Ureter (tissue), 1 donor: ENCODE data around the gene BACE2. TPM values are rescaled to one million over a fixed set of nuclear protein-coding genes. Genes with fewer than 3 reads are reported as not detected.
"Not testable (repeated sequence)": the region's sequence is repeated elsewhere in the genome, so short reads cannot be mapped to it uniquely, and the experiment has no call there.

Source experiments
- DNase-seq: peaks from one replicate; pipeline ENCODE4 v3.0.0-alpha.2; 2020; ENCODE audit warnings: low spot score
- total RNA-seq: library from RNA; stranded (reverse); gene quantifications from one replicate; pipeline ENCODE4 v1.2.4, GENCODE V29; 2023
- donor health status: DM: yes; HTN: yes; CAD: no.

Gene BACE2
- total RNA-seq, 1 donor from 2014 or later, result 52.9 TPM

DNA sequence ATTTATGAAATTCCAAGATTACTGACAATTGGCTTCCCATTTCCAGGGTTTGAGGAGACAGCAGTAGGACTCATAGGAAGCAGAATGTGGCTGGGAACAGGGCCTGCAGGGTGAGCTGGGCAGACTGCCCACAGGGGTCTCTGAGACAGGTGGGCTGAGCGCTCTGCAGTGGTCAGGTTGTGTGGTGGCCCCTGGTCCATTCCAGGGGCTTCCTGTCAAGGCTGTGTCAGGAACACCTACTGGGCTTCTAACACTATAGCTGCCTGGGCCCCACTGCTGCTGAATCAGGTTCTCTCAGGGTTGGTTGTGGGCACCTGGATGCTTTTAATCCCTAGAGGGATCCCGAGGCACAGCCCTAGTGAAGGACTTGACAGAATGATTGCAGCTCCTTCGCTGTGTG lies 72.1 kb downstream of the BACE2 start:
- no peak for DNase-seq

DNA sequence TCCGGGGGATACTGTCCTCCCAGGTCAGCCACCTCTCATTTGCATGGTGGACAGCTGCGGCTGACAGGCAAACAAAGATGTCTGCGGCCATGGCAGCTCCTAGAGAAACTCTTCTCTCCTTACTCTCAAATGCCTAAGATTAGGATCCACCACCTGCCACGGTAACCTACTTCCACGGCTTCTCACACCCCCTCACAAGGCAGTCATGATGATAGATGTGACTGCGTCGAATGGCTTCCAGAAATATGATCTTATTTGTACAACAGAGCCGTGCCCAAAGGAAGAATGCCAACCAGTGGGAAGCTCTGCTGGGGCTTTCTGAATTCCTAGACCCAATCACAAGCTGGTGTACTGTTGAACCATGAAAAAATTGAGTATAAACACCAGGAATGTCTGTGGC lies 73.4 kb downstream of the BACE2 start:
- no peak for DNase-seq

DNA sequence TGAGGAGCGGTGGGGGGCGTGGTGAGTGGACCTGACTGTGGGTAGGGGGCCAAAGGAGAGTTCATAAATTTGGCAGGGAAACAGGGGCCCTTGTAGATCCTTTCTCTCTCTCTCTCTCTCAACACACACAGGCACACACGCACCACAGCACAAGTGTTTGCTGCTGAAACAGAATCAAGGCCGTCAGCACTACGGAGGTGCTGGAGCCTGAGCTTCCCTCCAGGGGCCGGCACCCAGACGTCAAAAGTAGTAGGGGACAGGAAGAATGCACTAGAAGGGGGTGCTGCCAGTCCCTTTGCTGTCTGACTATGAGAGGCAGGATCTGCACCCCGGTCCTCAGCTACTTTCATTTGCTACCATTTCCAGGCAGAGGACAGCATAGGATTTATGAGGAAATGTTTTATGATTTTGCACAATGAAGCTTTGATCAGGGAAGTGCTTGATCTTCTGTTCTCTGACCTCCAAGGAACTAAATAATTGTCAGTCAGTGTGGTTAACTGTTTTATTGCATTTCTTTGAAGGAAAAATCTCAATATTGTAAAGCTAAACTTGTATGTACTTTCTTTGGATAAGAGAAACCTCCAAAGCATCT lies 74.4 kb downstream of the BACE2 start:
- DNase-seq, result no peak

DNA sequence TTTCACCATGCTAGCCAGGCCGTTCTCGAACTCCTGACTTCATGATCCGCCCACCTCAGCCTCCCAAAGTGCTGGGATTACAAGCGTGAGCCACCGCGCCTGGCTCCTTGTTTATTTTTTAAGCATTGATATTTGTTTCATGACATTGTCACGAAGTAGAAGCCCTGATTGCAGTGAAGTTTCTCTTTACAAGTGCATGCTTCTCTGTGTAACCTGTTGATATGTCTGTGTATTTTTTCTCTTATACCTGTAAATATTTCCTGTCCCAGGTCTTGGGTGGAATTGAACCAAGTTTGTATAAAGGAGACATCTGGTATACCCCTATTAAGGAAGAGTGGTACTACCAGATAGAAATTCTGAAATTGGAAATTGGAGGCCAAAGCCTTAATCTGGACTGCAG lies 75.1 kb downstream of the BACE2 start:
- no peak for DNase-seq

DNA sequence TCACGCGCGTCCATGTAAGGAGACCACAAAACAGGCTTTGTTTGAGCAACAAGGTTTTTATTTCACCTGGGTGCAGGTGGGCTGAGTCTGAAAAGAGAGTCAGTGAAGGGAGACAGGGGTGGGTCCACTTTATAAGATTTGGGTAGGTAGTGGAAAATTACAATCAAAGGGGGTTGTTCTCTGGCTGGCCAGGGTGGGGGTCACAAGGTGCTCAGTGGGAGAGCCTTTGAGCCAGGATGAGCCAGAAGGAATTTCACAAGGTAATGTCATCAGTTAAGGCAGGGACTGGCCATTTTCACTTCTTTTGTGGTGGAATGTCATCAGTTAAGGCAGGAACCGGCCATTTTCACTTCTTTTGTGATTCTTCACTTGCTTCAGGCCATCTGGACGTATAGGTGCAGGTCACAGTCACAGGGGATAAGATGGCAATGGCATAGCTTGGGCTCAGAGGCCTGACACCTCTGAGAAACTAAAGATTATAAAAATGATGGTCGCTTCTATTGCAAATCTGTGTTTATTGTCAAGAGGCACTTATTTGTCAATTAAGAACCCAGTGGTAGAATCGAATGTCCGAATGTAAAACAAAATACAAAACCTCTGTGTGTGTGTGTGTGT lies 76.4 kb downstream of the BACE2 start:
- peak; percentile 19 for DNase-seq

DNA sequence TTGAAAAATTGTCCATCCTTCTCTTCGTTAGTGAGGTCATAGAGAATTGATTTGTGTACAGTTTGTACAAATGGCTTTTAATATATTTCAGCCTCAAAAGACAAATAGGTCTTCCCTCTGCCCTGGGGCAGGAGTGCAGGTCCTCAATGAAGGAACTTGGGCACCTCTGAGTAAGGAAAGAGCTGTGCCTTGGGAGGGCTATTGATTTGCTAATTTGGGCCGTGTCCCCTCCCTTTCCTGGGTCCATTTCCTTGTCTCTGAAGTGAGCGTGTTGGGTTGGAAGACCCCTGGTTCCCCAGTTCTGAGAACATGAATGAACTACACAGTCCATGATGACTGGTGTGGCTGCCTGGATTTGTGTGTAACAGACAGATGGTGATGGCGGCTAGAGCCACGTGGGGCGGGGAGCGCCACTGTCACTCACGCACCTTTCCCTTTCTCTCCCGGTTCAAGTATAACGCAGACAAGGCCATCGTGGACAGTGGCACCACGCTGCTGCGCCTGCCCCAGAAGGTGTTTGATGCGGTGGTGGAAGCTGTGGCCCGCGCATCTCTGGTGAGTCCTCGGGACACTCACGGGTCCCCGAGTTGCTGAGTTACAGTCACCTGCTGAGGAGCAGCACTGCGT lies 77.7 kb downstream of the BACE2 start:
- no peak for DNase-seq

DNA sequence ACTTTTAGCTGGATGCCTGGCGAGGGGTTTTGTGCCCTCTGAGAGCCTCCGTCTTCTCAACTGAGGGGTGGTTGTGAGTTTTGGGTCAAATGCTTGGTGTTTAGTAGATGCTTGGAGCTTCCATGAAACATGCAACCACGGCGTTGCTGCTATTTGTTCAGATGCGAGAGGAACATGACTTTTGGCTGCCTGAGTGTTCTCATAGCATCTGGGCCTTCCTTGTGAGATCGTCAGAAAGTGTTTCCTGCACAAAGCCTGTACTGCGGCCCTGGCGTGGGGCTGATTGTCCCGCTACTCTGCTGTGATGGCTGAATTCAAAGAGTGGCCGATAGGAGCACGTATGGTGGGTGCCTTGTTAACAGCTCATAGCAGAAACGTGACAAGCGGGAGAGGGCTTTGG lies 78.8 kb downstream of the BACE2 start:
- no peak for DNase-seq

DNA sequence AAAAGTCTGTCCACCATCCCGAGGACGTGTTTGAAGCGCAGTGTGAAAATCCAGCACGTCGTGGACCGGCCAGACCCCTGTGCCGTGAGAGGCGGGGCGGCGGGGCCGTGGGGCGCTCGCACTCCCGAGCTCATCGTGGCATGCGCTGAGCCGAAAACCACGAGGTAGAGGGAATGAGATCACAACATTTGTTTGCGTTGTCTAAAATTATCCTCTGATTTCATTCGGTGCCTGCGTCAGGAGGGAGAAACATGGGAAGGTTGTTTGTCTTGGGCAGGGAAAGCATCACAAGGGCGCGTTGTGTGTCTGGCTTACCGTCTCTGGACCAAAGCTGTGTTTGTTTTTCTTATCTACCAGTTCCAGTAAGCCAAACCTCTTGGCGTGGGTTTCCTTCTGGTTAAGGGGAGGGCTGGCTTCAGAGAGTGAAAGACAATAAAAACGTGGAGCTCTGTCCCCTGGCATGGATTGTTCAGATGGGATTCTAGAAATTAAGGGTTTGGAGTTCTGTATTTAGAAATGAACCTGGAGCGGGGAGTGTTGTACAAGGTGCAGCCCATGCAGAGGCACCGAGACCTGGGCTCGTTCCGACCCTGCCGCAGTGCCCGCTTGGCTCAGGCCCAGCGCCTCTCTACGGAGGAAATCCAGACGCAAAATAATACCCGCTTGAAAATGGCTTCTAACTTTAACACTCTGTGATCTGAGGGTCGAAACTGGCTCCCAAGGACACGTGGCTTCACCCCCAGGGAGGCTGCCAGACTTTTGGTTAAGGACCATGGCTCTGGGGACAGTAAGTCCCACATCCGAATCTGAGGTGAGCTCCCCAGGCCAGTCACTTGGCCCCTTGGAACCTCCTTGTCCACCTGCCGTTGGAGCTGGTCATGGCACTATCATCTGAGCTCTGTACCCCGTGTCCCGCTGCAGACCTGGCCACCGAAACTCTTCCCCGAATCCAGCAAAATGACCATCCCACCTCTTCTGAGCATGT lies 79.9 kb downstream of the BACE2 start:
- DNase-seq, result peak; percentile 79

DNA sequence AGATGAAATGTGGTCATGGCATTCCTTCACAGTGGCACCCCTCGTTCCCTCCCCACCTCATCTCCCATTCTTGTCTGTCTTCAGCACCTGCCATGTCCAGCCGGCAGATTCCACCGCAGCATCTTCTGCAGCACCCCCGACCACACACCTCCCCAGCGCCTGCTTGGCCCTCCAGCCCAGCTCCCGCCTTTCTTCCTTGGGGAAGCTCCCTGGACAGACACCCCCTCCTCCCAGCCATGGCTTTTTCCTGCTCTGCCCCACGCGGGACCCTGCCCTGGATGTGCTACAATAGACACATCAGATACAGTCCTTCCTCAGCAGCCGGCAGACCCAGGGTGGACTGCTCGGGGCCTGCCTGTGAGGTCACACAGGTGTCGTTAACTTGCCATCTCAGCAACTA lies 81.5 kb downstream of the BACE2 start:
- no peak for DNase-seq

DNA sequence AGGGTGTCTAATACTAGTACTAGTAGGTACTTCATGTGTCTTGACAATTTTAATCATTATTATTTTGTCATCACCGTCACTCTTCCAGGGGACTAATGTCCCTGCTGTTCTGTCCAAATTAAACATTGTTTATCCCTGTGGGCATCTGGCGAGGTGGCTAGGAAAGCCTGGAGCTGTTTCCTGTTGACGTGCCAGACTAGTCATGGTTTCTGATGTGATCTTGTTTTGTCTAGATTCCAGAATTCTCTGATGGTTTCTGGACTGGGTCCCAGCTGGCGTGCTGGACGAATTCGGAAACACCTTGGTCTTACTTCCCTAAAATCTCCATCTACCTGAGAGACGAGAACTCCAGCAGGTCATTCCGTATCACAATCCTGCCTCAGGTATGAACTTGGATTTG lies 82.6 kb downstream of the BACE2 start:
- no peak for DNase-seq

DNA sequence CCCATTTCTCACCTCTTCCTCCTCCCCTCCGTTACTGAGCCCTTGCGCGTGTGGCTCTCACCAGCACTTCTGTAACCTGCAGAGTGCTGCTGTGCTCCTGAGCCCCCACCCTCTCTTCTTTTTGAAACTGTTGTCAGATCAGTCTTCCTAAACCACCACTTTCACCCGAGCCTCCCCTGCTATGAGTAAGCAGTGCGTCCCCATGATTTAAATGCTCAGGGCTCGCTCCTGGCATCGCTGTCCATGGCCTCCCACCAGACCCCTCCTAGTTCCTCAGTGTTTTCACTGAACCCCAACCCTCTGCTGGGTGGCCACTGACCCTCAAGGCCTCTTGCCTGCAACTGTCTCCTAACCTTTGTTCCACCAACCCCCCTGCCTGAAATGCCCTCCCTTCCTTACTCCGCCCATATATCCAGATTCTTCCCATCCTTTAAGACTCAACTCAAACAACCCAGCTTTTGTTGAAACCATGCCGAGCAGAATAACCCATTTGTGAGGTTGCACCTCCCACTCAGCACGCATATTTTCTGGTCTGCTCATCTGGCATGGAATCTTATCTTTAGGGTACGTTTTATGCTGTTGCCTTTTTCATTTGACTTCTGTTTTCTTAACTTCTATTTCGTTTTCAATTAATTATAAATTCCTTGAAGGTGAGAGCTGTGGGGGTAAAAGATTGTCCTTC lies 84.1 kb downstream of the BACE2 start:
- DNase-seq, result no peak

DNA sequence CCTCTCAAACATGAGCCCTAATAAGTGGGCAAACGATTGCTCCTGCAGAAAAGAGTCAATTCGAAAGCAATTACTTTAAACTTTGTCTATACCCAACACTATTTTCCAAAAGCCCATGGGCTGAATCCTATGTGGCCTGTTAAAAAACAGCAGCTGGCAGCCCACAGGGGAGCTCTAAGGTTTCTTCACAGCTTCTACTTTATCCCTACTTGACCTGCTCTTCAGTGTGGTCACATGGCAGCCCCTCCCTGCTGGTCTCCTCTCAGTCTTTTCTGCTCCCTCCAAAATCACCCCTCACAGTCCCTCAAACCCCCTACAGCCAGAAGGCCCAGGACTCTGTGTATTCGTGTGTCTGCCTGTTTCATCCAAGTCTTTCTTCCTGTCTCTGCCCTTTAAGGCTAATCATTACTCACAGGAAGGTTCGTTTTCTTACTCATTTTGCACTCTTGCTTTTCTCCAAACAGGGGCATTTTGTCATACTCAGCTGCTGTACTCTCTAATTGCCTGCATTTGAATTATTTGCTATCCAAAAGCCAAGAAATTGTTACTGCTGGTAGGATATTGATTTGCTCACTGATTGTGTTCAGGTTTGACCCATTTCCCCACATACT lies 86.2 kb downstream of the BACE2 start:
- no peak for DNase-seq

DNA sequence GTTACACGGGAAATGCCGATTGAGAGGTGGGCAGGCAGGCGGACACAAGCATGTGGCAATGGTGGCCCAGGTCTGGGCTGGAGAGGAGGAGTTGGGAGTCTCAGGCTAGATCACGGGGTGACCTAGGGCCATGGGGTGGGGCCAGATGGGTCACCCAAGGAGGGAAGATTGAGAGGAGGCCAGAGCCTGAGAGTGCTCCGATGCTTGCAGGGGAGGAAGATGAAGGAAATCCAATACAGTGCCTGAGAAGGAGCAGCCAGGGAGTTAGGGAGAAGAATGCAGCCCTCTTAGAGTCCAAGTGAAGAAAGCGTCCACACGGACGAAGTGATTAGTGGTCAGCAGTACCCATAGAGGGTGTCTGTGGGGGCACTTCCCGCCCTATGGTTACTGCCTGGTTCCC lies 87.2 kb downstream of the BACE2 start:
- no peak for DNase-seq

DNA sequence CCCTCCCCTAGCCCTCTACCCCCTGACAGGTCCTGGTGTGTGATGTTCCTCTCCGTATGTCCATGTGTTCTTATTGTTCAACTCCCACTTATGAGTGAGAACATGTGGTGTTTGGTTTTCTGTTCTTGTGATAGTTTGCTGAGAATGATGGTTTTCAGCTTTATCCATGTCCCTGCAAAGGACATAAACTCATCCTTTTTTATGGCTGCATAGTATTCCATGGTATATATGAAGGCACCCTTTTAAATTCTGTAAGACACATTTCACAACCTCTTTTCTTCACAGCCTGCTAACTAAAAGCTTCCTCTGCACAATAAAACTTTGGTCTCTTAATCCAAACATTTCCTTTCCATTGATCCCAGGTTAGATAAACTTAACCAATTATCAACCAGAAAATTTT lies 88.3 kb downstream of the BACE2 start:
- not testable (repeated sequence) for DNase-seq

DNA sequence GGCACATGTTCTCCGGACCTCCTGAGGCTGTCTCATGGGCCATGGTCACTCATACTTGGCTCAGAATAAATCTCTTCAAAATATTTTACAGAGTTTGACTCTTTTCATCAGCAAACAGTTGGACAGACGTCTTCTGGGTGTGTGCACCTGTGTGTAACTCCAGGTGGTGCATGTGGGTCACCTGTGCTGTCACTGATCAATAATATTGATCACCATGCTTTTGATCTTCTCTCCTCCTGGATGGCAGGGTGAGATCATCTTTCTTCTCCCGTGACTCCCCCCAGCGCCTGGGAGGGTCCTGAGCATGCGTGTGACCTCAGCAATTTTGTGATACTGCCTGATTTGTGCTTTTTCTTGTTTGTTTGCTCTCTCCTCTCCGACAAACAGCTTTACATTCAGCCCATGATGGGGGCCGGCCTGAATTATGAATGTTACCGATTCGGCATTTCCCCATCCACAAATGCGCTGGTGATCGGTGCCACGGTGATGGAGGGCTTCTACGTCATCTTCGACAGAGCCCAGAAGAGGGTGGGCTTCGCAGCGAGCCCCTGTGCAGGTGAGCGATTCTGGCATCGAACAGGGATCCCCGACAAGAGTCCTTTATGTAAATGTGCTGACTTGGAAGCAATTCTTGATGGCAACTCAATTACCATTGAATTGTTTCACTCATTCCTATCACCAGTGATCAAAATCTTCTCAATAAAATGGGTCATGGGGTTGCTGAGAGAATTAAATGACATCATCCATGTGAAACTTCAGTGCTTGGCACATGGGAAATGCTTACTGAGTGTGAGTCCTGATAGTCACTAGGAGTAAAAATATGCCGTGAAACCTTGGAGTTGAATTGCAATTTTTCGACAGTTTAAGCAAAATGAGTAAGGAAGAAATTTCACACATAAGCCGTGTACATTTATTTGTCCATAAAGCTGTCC lies 89.1 kb downstream of the BACE2 start:
- no peak for DNase-seq

DNA sequence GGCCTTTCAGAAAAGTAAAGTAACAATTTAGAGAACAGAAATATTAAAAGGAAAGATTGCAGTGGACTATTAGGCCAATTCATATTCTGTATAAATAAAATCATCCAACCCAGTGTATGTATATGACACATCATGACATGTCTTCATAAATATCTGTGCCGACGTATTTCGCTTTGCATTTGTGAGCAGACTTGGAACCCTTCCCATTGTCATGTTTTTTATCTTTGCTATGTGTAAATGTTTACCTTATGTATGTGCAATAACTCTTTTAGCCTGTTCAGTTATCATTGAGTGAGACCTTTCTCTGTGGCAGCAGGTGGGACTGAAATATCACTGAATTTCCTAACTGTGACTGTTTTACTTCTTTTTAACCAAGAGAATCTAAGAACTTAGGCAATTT lies 90.7 kb downstream of the BACE2 start:
- no peak for DNase-seq

DNA sequence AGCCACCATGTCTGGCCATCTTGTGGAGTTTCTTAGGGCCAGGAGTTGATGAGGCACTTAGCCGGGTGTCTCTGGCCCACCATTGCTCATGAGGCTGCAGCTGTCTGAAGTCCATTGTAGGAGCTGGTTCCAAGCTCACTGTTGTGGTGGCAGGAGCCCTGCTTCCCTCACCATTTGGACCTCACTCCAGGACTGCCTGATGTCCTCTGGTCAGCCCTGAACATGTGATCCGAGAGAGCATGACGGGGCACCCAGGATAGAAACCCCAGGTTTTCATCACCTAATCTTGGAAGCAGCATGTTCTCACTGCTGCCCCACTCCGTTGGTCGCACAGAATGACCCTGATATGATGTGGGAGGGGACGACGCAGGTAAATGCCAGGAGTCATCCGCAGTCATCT lies 92.5 kb downstream of the BACE2 start:
- DNase-seq, result no peak

DNA sequence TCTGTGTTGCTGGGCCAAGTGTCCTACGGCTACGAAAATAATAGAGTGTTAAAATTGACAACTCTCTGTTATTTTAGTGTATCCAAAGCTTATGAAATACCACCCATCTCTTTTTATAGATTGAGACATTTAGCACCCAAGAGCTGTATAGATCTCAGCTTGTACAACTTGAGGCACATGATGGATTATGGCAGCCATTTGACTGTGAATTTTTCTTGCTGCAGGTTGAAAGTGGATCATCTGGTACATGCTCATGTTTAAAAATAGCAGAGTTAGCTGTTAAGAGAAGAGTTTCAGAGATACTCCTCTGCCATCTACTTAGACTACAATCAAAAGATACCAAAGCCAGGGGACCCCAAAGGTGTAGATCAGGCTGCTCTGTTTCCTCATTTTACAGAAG lies 99.4 kb downstream of the BACE2 start:
- DNase-seq, result no peak

DNA sequence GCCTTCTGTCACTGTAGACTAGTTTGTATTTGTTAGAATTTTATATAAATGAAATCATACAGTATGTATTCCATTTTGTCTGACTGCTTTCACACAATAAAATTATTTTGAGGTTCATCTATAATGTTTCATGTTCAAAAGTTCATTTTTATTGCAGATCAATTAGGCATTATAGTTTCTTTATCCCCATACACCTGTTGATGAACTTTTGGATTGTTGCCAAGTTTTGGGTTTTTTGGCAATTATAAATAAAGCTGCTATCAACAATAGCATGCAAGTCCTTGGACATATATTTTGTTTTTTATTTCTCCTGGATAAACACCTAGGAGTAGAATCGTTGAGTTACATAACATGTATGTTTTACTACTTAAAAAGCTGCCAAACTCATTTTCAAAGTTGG lies 101.6 kb downstream of the BACE2 start:
- no peak for DNase-seq

DNA sequence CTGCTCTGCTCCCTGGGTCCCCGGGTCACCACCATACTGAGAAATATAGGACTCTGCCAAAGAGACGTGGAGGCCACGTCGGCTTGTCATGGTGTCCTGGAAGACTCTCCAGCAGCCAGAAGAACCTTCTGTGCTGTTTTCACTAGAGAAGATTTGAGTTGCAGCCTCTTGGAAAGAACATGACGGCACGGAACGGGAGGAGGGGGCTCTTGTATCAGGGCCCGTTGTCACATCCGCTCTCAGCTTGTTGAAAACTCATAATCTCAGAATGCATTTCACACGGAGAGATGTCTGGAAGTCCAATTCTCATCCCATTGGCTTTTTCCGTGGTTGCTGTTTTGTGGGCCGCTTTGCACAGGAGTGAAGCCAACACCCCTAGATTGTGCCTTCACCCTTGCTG lies 109.2 kb downstream of the BACE2 start:
- DNase-seq, result no peak
